DOHH2 (cell line): Measurements from ENCODE around the gene ZNF223.

Source experiments
- H3F3A ChIP-seq: fragments of 200-600 bp; sonication (generic), shearing (Covaris generic); 2 replicates; pipeline ENCODE4 v1.6.0; 2016; ENCODE audit warnings: antibody characterized with exemption, mild to moderate bottlenecking; ENCODE audit not compliant: control insufficient read depth, insufficient read depth
- H3K27ac ChIP-seq: fragments of 200-600 bp; sonication (generic); 2 replicates; pipeline ENCODE4 v1.5.1; 2014; ENCODE audit warnings: low read depth, mild to moderate bottlenecking, low read length, moderate library complexity
- H3K27me3 ChIP-seq: fragments of 200-600 bp; sonication (generic); 2 replicates; pipeline ENCODE4 v1.6.1; 2014; ENCODE audit warnings: mild to moderate bottlenecking, low read length, mixed read lengths; ENCODE audit not compliant: control insufficient read depth
- H3K36me3 ChIP-seq: fragments of 200-600 bp; sonication (generic); 2 replicates; pipeline ENCODE4 v1.6.1; 2014; ENCODE audit warnings: mild to moderate bottlenecking, low read length, moderate library complexity, mixed read lengths; ENCODE audit not compliant: control insufficient read depth
- H3K4me1 ChIP-seq: fragments of 200-600 bp; sonication (generic); 2 replicates; pipeline ENCODE4 v1.6.1; 2014; ENCODE audit warnings: mild to moderate bottlenecking, low read length, mixed read lengths; ENCODE audit not compliant: control insufficient read depth
- H3K4me2 ChIP-seq: fragments of 200-600 bp; sonication (generic); 2 replicates; pipeline ENCODE4 v1.6.0; 2014; ENCODE audit warnings: mild to moderate bottlenecking, low read length, moderate library complexity
- H3K4me3 ChIP-seq: fragments of 200-600 bp; sonication (generic); 2 replicates; pipeline ENCODE4 v1.5.1; 2014; ENCODE audit warnings: mild to moderate bottlenecking, low read length, mixed read lengths
- H3K79me2 ChIP-seq: fragments of 200-600 bp; sonication (generic); 2 replicates; pipeline ENCODE4 v1.6.1; 2014; ENCODE audit warnings: mild to moderate bottlenecking, low read length, mixed read lengths; ENCODE audit not compliant: control insufficient read depth
- H3K9me2 ChIP-seq: fragments of 200-600 bp; sonication (generic); replicated peaks from 2 replicates; pipeline ENCODE4 v1.6.1; 2014; ENCODE audit warnings: mild to moderate bottlenecking, low read length, mixed read lengths; ENCODE audit not compliant: control insufficient read depth
- H3K9me3 ChIP-seq: fragments of 200-600 bp; sonication (generic); 2 replicates; pipeline ENCODE4 v1.6.1; 2014; ENCODE audit warnings: antibody characterized with exemption, low read length, mixed read lengths; ENCODE audit not compliant: control insufficient read depth, insufficient read depth
- H4K20me1 ChIP-seq: fragments of 200-600 bp; sonication (generic); 2 replicates; pipeline ENCODE4 v1.6.0; 2014; ENCODE audit warnings: low read depth, mild to moderate bottlenecking, antibody characterized with exemption, low read length, moderate library complexity; ENCODE audit not compliant: control insufficient read depth, insufficient read depth
- EZH2phosphoT487 ChIP-seq: fragments of 200-600 bp; sonication (generic); IDR thresholded peaks from 2 replicates; pipeline ENCODE4 v1.6.1; 2017; ENCODE audit warnings: borderline replicate concordance, mild to moderate bottlenecking, antibody characterized with exemption, low read length, moderate library complexity, mixed read lengths
- TF ChIP-seq, protein P1 (sequence below): fragments of 200-600 bp; sonication (generic); IDR thresholded peaks from one replicate; pipeline ENCODE4 v1.5.1; 2014; ENCODE audit warnings: antibody characterized with exemption, mild to moderate bottlenecking, low read depth, low read length; ENCODE audit not compliant: poor library complexity, severe bottlenecking

Gene ZNF223

DNA sequence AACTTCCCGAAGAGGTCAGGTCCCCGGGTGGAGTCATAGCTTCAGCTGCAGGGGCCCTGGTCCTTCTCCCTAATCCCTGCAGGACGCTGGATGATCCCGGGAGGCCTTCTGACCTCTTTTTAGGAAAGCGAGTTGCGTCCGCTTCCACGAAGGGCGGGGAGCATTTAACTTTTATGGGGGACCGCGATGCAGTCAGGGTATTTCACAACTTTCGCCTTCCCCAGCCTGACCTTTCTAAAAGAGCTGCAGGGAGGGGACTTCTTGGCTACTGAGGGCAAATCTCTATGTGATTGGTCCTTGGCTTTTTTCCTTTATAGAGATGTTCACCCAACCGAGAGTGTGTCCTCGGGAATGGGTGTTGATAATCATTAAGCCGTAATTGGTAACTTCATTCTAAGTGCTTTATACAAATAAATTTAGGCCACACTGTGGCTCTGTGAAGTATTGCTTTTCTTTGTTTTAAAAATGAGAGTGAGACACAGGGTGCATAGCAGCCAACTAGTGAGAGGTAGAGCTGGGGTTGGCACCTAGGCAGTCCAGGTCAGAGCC is 48.3 kb upstream of the ZNF223 start:
- peaks cover 3% of the 10 kb centered on the region for H3K36me3 ChIP-seq
- H3K9me3 ChIP-seq = peaks cover 29% of the 10 kb centered on the region
- no peaks in the 10 kb centered on the region for H3K27me3 ChIP-seq
- peak overlapping the region; percentile 98 for H3K4me3 ChIP-seq
- H4K20me1 ChIP-seq = no peaks in the 10 kb centered on the region
- H3K9me2 ChIP-seq = no peaks in the 10 kb centered on the region
- peaks cover 15% of the 10 kb centered on the region for H3K4me1 ChIP-seq
- H3K27ac ChIP-seq = no peak overlapping the region
- TF ChIP-seq, protein P1, sequence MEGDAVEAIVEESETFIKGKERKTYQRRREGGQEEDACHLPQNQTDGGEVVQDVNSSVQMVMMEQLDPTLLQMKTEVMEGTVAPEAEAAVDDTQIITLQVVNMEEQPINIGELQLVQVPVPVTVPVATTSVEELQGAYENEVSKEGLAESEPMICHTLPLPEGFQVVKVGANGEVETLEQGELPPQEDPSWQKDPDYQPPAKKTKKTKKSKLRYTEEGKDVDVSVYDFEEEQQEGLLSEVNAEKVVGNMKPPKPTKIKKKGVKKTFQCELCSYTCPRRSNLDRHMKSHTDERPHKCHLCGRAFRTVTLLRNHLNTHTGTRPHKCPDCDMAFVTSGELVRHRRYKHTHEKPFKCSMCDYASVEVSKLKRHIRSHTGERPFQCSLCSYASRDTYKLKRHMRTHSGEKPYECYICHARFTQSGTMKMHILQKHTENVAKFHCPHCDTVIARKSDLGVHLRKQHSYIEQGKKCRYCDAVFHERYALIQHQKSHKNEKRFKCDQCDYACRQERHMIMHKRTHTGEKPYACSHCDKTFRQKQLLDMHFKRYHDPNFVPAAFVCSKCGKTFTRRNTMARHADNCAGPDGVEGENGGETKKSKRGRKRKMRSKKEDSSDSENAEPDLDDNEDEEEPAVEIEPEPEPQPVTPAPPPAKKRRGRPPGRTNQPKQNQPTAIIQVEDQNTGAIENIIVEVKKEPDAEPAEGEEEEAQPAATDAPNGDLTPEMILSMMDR = no peak
- TF ChIP-seq EZH2phosphoT487 = no peak
- H3K4me2 ChIP-seq = peak overlapping the region; percentile 96
- no peaks in the 10 kb centered on the region for H3F3A ChIP-seq
- H3K79me2 ChIP-seq = no peaks in the 10 kb centered on the region

DNA sequence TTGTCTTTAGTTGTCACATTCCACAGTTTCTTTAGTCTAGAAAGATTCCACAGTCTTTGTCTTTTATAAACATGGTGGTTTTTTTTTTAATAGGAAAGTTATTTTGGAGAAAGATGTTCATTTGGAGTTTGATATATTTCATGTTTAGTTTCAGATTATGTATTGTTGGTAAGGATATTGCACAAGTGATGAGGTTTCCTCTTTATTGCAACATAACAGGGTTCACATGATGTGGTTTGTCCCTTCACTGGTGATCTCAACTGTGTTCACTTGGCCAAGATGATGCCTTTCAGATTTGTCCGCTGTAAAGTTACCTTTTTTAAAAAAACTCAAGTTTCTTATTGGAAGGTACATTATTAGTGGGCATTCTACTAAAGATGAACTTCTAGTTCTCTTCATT is 45.9 kb upstream of the ZNF223 start:
- Histone ChIP-seq H4K20me1 (no peaks in the 10 kb centered on the region), H3K4me2 (no peak overlapping the region), H3K27me3 (no peaks in the 10 kb centered on the region), H3K79me2 (no peaks in the 10 kb centered on the region), H3K4me3 (no peak overlapping the region), H3F3A (no peaks in the 10 kb centered on the region), H3K9me2 (no peaks in the 10 kb centered on the region), H3K27ac (no peak overlapping the region), H3K9me3 (peaks cover 46% of the 10 kb centered on the region), H3K36me3 (peaks cover 24% of the 10 kb centered on the region), H3K4me1 (peaks cover 15% of the 10 kb centered on the region)
- TF ChIP-seq, protein P1 = no peak
- TF ChIP-seq EZH2phosphoT487 = no peak

DNA sequence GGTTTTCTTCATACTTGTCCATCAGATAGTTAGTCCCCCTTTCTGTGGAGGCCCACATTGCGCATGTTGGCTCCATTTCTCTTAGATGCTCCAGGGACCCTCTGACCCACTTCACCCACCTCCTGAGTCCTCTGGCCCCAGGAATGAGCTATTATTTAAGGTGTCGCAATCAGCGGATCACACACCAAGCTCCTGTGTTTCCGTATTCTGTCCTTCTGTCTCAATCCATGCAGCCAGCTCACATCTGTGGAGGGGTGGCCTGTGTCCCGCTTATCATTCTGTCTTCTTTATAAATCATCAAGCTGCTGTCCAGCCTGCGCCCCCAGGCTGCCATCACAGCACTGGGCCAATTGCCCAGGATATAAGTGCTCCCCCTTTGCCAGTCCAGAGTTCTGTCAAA is 44.4 kb upstream of the ZNF223 start:
- Histone ChIP-seq H3K9me3 (peaks cover 48% of the 10 kb centered on the region), H3K9me2 (no peaks in the 10 kb centered on the region), H3K4me1 (peaks cover 8% of the 10 kb centered on the region), H3K4me3 (no peak overlapping the region), H3F3A (no peaks in the 10 kb centered on the region), H3K27me3 (no peaks in the 10 kb centered on the region), H4K20me1 (no peaks in the 10 kb centered on the region), H3K79me2 (no peaks in the 10 kb centered on the region), H3K36me3 (peaks cover 24% of the 10 kb centered on the region), H3K27ac (no peak overlapping the region), H3K4me2 (no peak overlapping the region)
- TF ChIP-seq, protein P1 = no peak
- no peak for TF ChIP-seq EZH2phosphoT487
